Inferior parietal cortex (tissue), 1 donor: ENCODE data around the gene STX8.
A peak's percentile ranks its signal among the peaks of the same experiment; 100 is the strongest.
"Not testable (repeated sequence)": the region's sequence is repeated elsewhere in the genome, so short reads cannot be mapped to it uniquely, and the experiment has no call there.

Experiments
- DNase-seq: peaks from one replicate; pipeline ENCODE4 v3.0.0-alpha.2; 2016; ENCODE audit errors: extremely low spot score

STX8 gene

GRCh38 chr17:9401434-9401833, 174.2 kb downstream of the STX8 start:
- no peak for DNase-seq

- no peak for DNase-seq
These were observed 186.5 kb downstream of the STX8 start for GRCh38 chr17:9389111-9389527.

GRCh38 chr17:9386401-9386800, 189.2 kb downstream of the STX8 start:
- no peak for DNase-seq

- no peak for DNase-seq
These were observed 191.8 kb downstream of the STX8 start for GRCh38 chr17:9383826-9384225.

GRCh38 chr17:9382626-9383025, 193.0 kb downstream of the STX8 start:
- DNase-seq, result no peak

GRCh38 chr17:9381068-9381467, 194.6 kb downstream of the STX8 start:
- no peak for DNase-seq

GRCh38 chr17:9380361-9380760, 195.3 kb downstream of the STX8 start:
- DNase-seq, result no peak

GRCh38 chr17:9376177-9376576, 199.4 kb downstream of the STX8 start:
- not testable (repeated sequence) for DNase-seq

- DNase-seq, result no peak
These were observed 204.6 kb downstream of the STX8 start for GRCh38 chr17:9371019-9371418.

- DNase-seq, result peak; percentile 13
These were observed 205.2 kb downstream of the STX8 start for GRCh38 chr17:9370467-9370866.

- no peak for DNase-seq
These were observed 207.0 kb downstream of the STX8 start for GRCh38 chr17:9368631-9369030.

- no peak for DNase-seq
These were observed 208.5 kb downstream of the STX8 start for GRCh38 chr17:9367156-9367555.

- DNase-seq, result no peak
These were observed 210.7 kb downstream of the STX8 start for GRCh38 chr17:9364837-9365430.

GRCh38 chr17:9363440-9364350, 211.9 kb downstream of the STX8 start:
- no peak for DNase-seq

GRCh38 chr17:9361188-9361955, 214.2 kb downstream of the STX8 start:
- DNase-seq, result no peak

GRCh38 chr17:9360677-9361081, 214.9 kb downstream of the STX8 start:
- no peak for DNase-seq

- peak; percentile 60 for DNase-seq
These were observed 219.1 kb downstream of the STX8 start for GRCh38 chr17:9356488-9356911.

GRCh38 chr17:9355846-9356245, 219.8 kb downstream of the STX8 start:
- no peak for DNase-seq

- DNase-seq, result not testable (repeated sequence)
These were observed 220.4 kb downstream of the STX8 start for GRCh38 chr17:9355231-9355630.

- DNase-seq, result no peak
These were observed 225.5 kb downstream of the STX8 start for GRCh38 chr17:9350080-9350479.

- no peak for DNase-seq
These were observed 229.2 kb downstream of the STX8 start for GRCh38 chr17:9346296-9346926.

- DNase-seq, result no peak
These were observed 232.1 kb downstream of the STX8 start for GRCh38 chr17:9343516-9343915.
